Gastroesophageal sphincter (tissue), 3 donors: ENCODE data around the gene RAD9A.

ENCODE experiments used
- POLR2A ChIP-seq, 2 donors: fragments of 450-650 bp; IDR thresholded peaks; one replicate each; pipeline ENCODE4 v1.6.1; 2017; ENCODE audit warnings: antibody characterized with exemption in 2 of 2, mild to moderate bottlenecking in 2 of 2, moderate library complexity in 1 of 2
- POLR2AphosphoS5 ChIP-seq: sonication (generic); formaldehyde crosslinking; IDR thresholded peaks from one replicate; pipeline ENCODE4 v1.6.1; 2017; ENCODE audit warnings: antibody characterized with exemption
- TF ChIP-seq, protein P1 (sequence below), 4 experiments: fragments of 200-600 bp in 2 of 4; fragments of 450-650 bp in 2 of 4; sonication (generic) in 1 of 4; IDR thresholded peaks; one replicate each; pipeline ENCODE4 v1.5.1; 2017 to 2019; ENCODE audit warnings: antibody characterized with exemption in 4 of 4, mild to moderate bottlenecking in 2 of 4, moderate library complexity in 2 of 4

DNA sequence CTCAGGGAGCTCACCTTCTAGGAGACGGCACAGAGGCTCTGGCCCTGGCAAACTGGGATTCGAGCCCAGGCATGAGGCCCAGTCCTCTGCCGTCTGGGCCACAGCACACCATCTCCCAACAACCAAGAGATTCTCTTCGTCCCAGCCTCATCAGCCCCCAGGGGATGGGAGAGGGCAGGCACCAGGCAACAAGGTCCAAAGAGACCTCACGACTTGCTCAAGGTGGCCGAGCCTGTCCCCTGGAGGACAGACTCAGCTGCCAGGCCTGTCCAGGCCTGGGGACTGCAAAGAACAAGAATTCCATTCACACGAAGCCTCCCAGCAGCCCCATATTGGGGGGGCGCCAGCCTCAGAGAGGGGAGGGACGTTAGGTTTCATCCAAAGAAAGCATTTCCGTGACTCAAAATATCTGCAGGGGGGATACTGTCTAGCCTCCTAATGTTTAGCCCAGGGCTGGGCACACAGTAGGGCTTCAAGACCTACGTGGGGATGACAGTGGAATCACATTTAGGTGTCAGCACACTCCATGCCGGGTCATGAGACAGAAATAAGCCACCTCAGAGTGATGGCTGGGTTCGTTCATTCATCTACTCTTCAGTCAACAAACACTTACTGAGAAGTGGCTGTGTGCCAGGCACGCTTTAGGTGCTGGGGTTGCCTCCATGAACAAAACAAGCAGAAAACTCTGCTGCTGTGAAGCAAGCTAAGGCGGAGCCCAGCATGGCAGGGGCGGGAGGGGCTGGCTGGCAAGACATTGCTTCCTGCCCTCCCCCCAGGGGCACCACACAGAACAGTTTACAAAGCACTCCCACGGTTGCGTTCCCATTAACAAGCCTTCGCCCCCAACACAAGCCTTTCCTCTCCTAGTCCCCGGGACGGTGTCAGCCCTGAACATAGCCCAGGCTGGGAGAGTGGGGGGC lies 24.9 kb downstream of the RAD9A start:
- TF ChIP-seq, protein P1, sequence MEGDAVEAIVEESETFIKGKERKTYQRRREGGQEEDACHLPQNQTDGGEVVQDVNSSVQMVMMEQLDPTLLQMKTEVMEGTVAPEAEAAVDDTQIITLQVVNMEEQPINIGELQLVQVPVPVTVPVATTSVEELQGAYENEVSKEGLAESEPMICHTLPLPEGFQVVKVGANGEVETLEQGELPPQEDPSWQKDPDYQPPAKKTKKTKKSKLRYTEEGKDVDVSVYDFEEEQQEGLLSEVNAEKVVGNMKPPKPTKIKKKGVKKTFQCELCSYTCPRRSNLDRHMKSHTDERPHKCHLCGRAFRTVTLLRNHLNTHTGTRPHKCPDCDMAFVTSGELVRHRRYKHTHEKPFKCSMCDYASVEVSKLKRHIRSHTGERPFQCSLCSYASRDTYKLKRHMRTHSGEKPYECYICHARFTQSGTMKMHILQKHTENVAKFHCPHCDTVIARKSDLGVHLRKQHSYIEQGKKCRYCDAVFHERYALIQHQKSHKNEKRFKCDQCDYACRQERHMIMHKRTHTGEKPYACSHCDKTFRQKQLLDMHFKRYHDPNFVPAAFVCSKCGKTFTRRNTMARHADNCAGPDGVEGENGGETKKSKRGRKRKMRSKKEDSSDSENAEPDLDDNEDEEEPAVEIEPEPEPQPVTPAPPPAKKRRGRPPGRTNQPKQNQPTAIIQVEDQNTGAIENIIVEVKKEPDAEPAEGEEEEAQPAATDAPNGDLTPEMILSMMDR (IDR thresholded peaks at IDR 0.05): no peak
- TF ChIP-seq POLR2A (IDR thresholded peaks at IDR 0.05) (no peak), POLR2AphosphoS5 (no peak)
